Measurements from ENCODE around the gene GLI2.

GLI2 gene

DNA sequence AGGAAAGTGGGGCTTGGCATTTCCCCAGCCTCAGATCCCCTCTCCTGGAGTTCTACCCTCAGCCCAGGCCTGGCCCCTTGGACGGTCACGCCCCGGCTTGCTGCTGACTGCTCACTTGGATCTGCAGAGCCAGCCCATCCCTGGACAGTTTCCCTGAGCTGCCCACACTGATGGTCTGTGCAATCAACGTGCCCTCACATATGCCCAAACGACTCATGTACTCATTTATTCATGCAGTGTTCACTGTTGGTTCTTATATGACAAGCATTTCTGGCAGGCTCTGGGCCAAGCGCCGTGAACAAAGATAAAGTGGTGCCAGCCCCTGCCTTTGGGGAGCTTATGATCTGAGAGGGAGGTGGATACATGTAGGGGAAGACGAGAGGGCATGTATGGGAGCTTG, 20.3 kb upstream of the GLI2 start:
- no peak for DNase-seq
- no peaks in the 10 kb centered on the region for H3K27me3 ChIP-seq

DNA sequence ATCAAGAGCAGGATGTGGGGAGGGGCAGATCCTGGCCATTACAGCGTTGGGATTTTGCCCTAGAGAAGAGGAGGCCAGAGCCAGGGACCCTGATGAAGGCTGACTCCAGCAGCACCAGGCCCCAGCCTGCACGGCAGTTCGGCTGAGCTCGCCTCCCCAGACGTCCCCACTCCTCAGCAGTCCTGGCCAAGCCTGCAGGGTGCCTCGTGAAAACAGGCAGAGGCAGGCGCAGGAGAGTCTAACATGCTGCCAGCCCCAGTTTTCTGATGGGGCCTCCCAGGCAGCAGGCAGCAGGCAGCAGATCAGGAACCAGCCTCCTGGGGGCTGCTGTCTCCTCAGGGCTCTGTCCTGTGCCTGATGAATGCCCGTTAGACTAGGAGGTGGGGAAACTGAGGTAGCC, 19.7 kb upstream of the GLI2 start:
- no peaks in the 10 kb centered on the region for H3K4me1 ChIP-seq
- H3K36me3 ChIP-seq, result no peaks in the 10 kb centered on the region
- TF ChIP-seq, protein P1, sequence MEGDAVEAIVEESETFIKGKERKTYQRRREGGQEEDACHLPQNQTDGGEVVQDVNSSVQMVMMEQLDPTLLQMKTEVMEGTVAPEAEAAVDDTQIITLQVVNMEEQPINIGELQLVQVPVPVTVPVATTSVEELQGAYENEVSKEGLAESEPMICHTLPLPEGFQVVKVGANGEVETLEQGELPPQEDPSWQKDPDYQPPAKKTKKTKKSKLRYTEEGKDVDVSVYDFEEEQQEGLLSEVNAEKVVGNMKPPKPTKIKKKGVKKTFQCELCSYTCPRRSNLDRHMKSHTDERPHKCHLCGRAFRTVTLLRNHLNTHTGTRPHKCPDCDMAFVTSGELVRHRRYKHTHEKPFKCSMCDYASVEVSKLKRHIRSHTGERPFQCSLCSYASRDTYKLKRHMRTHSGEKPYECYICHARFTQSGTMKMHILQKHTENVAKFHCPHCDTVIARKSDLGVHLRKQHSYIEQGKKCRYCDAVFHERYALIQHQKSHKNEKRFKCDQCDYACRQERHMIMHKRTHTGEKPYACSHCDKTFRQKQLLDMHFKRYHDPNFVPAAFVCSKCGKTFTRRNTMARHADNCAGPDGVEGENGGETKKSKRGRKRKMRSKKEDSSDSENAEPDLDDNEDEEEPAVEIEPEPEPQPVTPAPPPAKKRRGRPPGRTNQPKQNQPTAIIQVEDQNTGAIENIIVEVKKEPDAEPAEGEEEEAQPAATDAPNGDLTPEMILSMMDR (IDR thresholded peaks at IDR 0.05; ENCODE audit: low read depth, low read length), result no peak
- H3K27me3 ChIP-seq, result no peaks in the 10 kb centered on the region
- DNase-seq, result no peak
- no peaks in the 10 kb centered on the region for H3K9me3 ChIP-seq
- no peak overlapping the region for H3K4me3 ChIP-seq (ENCODE audit: low read depth, low read length)

More for the DNA sequence above, 20.3 kb upstream of the GLI2 start:
- no peak overlapping the region for H3K4me3 ChIP-seq (ENCODE audit: low read depth, low read length)
- H3K9me3 ChIP-seq, result no peaks in the 10 kb centered on the region
- no peaks in the 10 kb centered on the region for H3K4me1 ChIP-seq
- H3K36me3 ChIP-seq, result no peaks in the 10 kb centered on the region
- TF ChIP-seq, protein P1 (IDR thresholded peaks at IDR 0.05; ENCODE audit: low read depth, low read length), result no peak

DNA sequence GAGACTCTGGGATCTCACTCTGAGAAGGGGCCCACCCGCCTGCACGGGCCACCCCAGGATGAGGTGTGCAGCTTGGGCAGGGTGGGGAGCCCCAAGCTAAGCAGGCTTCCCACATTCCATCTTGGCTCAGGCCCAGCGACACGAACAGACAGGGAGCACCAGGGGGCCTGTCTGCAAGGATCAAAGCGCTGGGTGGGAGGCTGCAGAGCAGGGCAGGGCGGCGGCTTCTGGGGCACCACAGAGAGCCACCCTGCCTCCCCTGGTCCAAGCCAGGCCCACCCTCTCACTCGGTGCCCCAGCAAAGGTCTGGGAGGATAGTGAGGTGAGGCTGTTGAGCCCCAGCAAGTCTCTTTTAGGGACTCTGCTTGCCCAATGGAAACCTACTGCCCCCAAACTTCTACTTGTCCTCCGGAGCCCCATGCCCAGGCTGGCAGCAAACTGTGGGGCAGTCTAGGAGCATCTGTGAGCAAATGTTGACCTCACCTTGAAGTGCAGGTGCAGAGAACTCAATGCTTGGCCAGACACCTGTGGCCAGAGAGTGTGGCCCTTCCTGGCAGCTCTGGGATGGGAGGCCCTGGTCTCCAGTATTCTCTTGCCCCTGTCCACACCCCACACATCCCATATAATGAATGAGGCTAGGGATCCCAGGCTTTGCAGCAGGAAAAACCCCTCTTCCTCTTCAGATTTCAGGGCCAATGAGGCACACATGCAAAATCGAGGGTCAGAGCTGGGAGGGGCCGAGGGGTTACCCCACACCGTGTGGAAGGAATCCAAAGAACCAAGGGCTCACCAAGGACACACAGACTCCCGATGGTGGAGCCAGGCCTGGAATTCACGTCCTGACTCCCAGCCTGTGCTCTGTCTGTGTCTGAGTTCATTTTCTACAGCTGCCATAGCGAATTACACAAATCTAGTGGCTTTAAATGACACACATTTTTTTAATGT, 18.8 kb upstream of the GLI2 start:
- no peak overlapping the region for H3K4me3 ChIP-seq (ENCODE audit: low read depth, low read length)
- H3K27me3 ChIP-seq, result no peaks in the 10 kb centered on the region
- no peaks in the 10 kb centered on the region for H3K4me1 ChIP-seq
- no peak for DNase-seq
- H3K9me3 ChIP-seq, result no peaks in the 10 kb centered on the region
- H3K36me3 ChIP-seq, result no peaks in the 10 kb centered on the region
- TF ChIP-seq, protein P1 (IDR thresholded peaks at IDR 0.05; ENCODE audit: low read depth, low read length), result no peak

DNA sequence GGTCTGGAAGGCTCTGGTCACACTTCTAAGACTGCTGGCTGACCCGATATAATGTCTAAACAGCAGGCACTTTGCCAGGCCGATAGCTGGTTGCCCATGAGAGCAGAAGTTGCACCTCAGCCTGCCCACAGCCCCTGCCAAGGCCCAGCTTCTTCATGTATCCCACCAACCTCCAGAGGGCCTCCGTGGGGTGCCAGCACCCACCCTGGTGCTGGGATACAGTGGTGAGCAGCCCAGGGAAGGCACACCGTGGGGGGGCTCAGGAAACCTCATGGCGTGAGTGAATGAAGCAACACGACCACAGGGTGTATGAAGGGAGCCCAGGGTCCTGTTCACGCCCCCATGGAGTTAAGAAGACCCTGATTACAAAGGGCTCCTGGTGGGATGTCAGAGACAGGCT, 16.2 kb upstream of the GLI2 start:
- Histone ChIP-seq H3K4me1 (no peaks in the 10 kb centered on the region), H3K9me3 (no peaks in the 10 kb centered on the region), H3K27me3 (no peaks in the 10 kb centered on the region), H3K36me3 (no peaks in the 10 kb centered on the region), H3K4me3 (ENCODE audit: low read depth, low read length) (no peak overlapping the region)
- TF ChIP-seq, protein P1 (IDR thresholded peaks at IDR 0.05; ENCODE audit: low read depth, low read length), result no peak
- no peak for DNase-seq

DNA sequence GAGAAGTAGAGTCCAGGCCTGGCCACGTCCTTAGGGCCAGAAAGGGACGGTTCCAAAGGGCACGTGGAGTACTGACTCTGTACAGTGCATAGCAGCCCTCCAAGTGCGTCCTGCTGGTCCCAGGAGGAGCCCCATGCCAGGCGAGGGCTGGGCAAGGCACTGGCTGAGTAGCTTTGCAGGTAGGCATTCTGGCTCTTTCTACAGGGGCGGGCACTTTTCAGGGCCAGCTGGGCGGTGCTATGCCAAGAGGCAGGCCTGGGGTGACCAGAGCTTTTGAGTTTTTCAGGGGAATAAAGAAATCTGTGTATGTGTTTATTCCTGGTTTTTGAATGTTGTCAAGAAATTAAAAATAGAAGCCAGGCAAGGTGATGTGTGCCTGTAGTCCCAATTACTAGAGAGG, 15.4 kb upstream of the GLI2 start:
- Histone ChIP-seq H3K9me3 (no peaks in the 10 kb centered on the region), H3K4me3 (ENCODE audit: low read depth, low read length) (no peak overlapping the region), H3K36me3 (no peaks in the 10 kb centered on the region), H3K27me3 (no peaks in the 10 kb centered on the region), H3K4me1 (no peaks in the 10 kb centered on the region)
- DNase-seq, result no peak
- TF ChIP-seq, protein P1 (IDR thresholded peaks at IDR 0.05; ENCODE audit: low read depth, low read length), result no peak

DNA sequence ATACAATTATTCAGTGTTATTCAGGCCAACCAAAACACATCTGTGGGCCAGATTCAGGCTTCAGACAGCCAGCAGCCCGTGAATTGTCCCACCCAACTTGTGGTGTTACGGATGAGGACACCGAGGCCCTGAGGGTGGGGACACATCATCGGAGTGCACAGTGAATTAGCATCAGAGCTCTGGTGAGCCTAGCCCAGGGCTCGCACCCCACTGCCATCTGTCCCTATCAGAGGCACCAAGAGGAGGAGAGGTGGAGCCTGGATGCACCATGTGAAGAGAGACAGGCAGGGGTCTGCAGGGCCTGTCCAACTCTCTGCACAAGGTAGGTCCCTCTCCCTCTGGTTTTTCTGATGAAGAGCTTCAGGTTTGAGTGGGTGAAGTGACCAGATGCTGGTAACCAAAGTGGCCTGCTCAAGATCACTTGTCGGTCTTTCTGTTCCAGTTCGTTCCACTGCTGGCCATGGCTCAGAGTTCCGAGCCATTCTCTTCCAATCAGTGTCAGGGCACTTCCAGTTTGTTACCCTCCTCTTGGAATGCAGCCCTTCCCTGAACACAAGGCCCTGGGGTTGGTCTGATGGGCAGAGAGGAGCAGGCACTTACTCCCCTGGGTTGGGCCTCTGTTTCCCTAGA, 14.8 kb upstream of the GLI2 start:
- no peak for DNase-seq
- Histone ChIP-seq H3K4me1 (no peaks in the 10 kb centered on the region), H3K9me3 (no peaks in the 10 kb centered on the region), H3K4me3 (ENCODE audit: low read depth, low read length) (no peak overlapping the region), H3K27me3 (no peaks in the 10 kb centered on the region), H3K36me3 (no peaks in the 10 kb centered on the region)
- TF ChIP-seq, protein P1 (IDR thresholded peaks at IDR 0.05; ENCODE audit: low read depth, low read length), result no peak

All from BE2C (cell line).